ENCODE measurements around the gene CHKA. TPM values are rescaled to one million over a fixed set of nuclear protein-coding genes. Genes with fewer than 3 reads are reported as not detected.

The CHKA gene
- total RNA-seq, 1 experiment from 2014 or later = 136 TPM

DNA sequence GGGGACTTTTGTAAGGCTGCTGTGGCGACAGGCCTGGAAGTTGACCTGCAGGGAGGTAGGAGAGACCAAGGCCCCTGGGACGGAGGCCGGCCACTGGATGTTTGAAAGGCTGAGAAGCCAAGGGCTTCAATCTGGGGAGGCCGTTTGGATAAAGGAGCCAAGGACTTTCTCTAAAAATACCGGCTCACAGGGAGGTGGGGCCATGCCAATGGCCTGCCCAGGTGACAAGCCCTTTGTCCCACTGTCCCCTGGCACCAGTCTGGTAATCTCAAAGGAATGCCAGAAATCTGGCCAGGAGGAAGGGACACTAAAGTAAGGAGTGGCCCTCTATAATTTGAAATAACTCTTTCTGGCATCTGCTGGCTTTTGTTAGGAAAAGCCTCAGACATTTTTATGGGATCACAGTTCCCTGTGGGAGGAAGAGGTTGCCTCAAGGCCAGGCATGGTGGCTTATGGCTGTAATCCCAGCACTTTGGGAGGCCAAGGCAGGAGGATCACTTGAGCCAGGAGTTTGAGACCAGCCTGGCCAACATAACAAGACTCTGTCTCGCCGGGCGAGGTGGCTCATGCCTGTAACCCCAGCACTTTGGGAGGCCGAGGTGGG lies 1.9 kb upstream of the CHKA start:
- BruUV-seq (replicated peaks) = TSS peak; percentile 84
- in situ Hi-C loops (cut with HindIII; ENCODE audit: low pct_unique_long_range_greater_than_20kb, low sequenced_read_pairs) (no loop called here), intact Hi-C loops (cut with micrococcal nuclease; ENCODE audit: unreplicated experiment) (no loop called here)
- H3K36me3 ChIP-seq (ENCODE audit: control insufficient read depth, insufficient read depth, low read length) = no peaks in the 10 kb centered on the region; the same call in 1 of the 2 replicates
- H3K4me3 ChIP-seq (ENCODE audit: low read depth in 2 of 2, low read length in 2 of 2) = no peak overlapping the region; a peak in 1 of 4 replicates
- ChIA-PET POLR2A (no interaction called here), CTCF (no interaction called here)
- ATAC-seq (peak; percentile 21; the same call in 1 of the 2 replicates), DNase-seq (ENCODE audit: low read depth, low spot score) (no peak)
- H3K27ac ChIP-seq (ENCODE audit: low read length) = peak overlapping the region; percentile 96
- H3K9me3 ChIP-seq (ENCODE audit: control insufficient read depth, insufficient read depth, low read depth, low read length) = no peaks in the 10 kb centered on the region
- TF ChIP-seq POLR2AphosphoS5 (IDR thresholded peaks at IDR 0.05; ENCODE audit: low read depth, low read length) (no peak), TCF7L2 (IDR thresholded peaks at IDR 0.05; ENCODE audit: low read depth, low read length) (no peak), SIN3A (IDR thresholded peaks at IDR 0.05; ENCODE audit: borderline replicate concordance, insufficient read depth, low read depth, low read length) (no peak), REST (IDR thresholded peaks at IDR 0.05; ENCODE audit: insufficient read depth in 1 of 2, low read depth in 2 of 2, low read length in 1 of 2) (no peak)
- TF ChIP-seq, protein P1, sequence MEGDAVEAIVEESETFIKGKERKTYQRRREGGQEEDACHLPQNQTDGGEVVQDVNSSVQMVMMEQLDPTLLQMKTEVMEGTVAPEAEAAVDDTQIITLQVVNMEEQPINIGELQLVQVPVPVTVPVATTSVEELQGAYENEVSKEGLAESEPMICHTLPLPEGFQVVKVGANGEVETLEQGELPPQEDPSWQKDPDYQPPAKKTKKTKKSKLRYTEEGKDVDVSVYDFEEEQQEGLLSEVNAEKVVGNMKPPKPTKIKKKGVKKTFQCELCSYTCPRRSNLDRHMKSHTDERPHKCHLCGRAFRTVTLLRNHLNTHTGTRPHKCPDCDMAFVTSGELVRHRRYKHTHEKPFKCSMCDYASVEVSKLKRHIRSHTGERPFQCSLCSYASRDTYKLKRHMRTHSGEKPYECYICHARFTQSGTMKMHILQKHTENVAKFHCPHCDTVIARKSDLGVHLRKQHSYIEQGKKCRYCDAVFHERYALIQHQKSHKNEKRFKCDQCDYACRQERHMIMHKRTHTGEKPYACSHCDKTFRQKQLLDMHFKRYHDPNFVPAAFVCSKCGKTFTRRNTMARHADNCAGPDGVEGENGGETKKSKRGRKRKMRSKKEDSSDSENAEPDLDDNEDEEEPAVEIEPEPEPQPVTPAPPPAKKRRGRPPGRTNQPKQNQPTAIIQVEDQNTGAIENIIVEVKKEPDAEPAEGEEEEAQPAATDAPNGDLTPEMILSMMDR (IDR thresholded peaks at IDR 0.05) = no peak
- peaks cover 73% of the 10 kb centered on the region for H3K4me1 ChIP-seq (ENCODE audit: control insufficient read depth, insufficient read depth, low read length)
- no peaks in the 10 kb centered on the region for H3K27me3 ChIP-seq (ENCODE audit: control insufficient read depth, insufficient read depth, low read length)

GRCh38 chr11:68120273-68121066 lies 718 bp downstream of the CHKA start:
- TF ChIP-seq REST (IDR thresholded peaks at IDR 0.05; ENCODE audit: insufficient read depth in 1 of 2, low read depth in 2 of 2, low read length in 1 of 2) (no peak), SIN3A (IDR thresholded peaks at IDR 0.05; ENCODE audit: borderline replicate concordance, insufficient read depth, low read depth, low read length) (0 out of 2 replicates have a peak, but pooled peaks have one; percentile 69)
- Histone ChIP-seq H3K4me1 (ENCODE audit: control insufficient read depth, insufficient read depth, low read length) (peaks cover 65% of the 10 kb centered on the region), H3K27me3 (ENCODE audit: control insufficient read depth, insufficient read depth, low read length) (no peaks in the 10 kb centered on the region), H3K27ac (ENCODE audit: low read length) (peak overlapping the region; percentile 93), H3K36me3 (ENCODE audit: control insufficient read depth, insufficient read depth, low read length) (peaks cover 5% of the 10 kb centered on the region; the same call in 1 of the 2 replicates), H3K4me3 (ENCODE audit: low read depth in 2 of 2, low read length in 2 of 2) (peak overlapping the region; percentile 86 to 98), H3K9me3 (ENCODE audit: control insufficient read depth, insufficient read depth, low read depth, low read length) (no peaks in the 10 kb centered on the region)
- ChIA-PET CTCF (interaction anchor here (0.6 to 1.0 kb wide), 3 partner anchors 48 to 85 kb away, joined by 3 read pairs; no protein-coding TSS in a partner anchor), POLR2A (interaction anchor here (0.6 to 0.7 kb wide), 2 partner anchors 27 to 470 kb away, joined by 6 to 7 read pairs; partner anchors contain the start of gene ACY3)
- ATAC-seq = peak; percentile 12
- no peak for DNase-seq (ENCODE audit: low read depth, low spot score)
- in situ Hi-C loops (cut with HindIII; ENCODE audit: low pct_unique_long_range_greater_than_20kb, low sequenced_read_pairs) (no loop called here), intact Hi-C loops (cut with micrococcal nuclease; ENCODE audit: unreplicated experiment) (no loop called here)
- BruUV-seq (replicated peaks) = TSS peak; percentile 50

Data from Panc1 (cell line).